ENCODE results near the gene TMEM11. TPM values are rescaled to one million over a fixed set of nuclear protein-coding genes. Genes with fewer than 3 reads are reported as not detected.

Gene TMEM11
- polyA plus RNA-seq, 3 donors: 25.7 to 68.1 (median 59.5) TPM

DNA sequence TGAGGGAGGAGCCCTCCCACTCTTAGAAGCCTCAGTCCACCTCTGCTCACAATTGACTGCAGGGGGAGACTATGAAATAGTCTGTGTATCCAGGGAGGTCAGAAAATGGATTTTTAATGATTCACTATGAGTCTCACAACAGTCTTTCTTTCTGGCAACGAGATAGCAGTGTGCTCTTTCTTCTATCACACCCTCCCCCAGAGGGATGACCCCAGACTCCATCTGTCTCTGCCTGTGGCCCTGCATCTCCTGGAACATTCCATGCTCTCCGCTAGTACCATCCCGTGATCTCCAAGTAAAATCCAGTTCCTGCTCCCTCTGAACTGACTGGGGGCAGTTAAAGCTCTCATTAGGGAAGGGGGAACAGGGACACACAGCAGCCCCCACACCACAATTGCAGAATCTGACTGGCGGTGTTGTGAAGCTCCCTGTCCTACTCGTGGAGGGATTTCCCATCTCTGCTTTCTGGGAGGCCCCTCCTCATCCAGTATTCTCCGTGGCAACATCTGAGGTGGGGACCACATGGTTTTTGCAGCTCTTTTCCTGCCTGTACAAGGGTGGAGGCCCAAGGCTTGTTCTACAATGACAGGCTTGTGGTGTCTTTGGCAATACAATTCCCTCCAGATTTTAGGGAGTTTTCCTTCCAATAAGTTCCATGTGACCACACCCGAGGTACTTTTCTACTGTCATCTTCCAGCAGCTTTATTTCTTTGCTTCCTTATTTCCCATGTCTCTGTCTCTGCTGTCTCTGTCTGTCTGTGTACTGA, 19.8 kb upstream of the TMEM11 start:
- Histone ChIP-seq H3K9me3 (replicated peaks in 1 of 2; ENCODE audit: control insufficient read depth in 1 of 2, insufficient read depth in 1 of 2, low read length in 2 of 2) (peaks cover 14 to 18% of the 10 kb centered on the region in 2 donors), H4K20me1 (ENCODE audit: insufficient read depth, low read length) (no peaks in the 10 kb centered on the region), H2AFZ (ENCODE audit: insufficient read depth, low read depth, low read length, poor library complexity, severe bottlenecking) (no peak overlapping the region), H3K4me3 (replicated peaks in 1 of 3; ENCODE audit: low read depth in 2 of 3, low read length in 3 of 3) (no peak overlapping the region), H3K79me2 (ENCODE audit: insufficient read depth, low read length) (no peaks in the 10 kb centered on the region), H3K27me3 (ENCODE audit: control insufficient read depth in 2 of 2, insufficient read depth in 2 of 2, low read length in 2 of 2) (no peaks in the 10 kb centered on the region), H3K4me2 (replicated peaks; ENCODE audit: extremely low read depth, low read length, poor library complexity, severe bottlenecking) (no peak overlapping the region), H3K36me3 (replicated peaks in 1 of 2; ENCODE audit: control insufficient read depth in 1 of 2, insufficient read depth in 2 of 2, low read length in 2 of 2) (no peaks in the 10 kb centered on the region), H3K27ac (ENCODE audit: low read depth in 1 of 2, low read length in 2 of 2) (no peak overlapping the region), H3K9ac (ENCODE audit: insufficient read depth, low read length, poor library complexity, severe bottlenecking) (no peak overlapping the region), H3K4me1 (ENCODE audit: control insufficient read depth in 1 of 2, insufficient read depth in 2 of 2, low read length in 2 of 2) (peaks cover 4 to 9% of the 10 kb centered on the region in 2 donors)
- intact Hi-C loops (cut with micrococcal nuclease): no loop called here
- Mint-ChIP-seq H3K36me3 (peaks cover 2 to 8% of the 10 kb centered on the region in 2 donors), H3K9me3 (peaks cover 12 to 27% (median 15%) of the 10 kb centered on the region in 7 donors), H3K27me3 (ENCODE audit: low read depth in 3 of 3) (peaks cover 0 to 7% (median 6%) of the 10 kb centered on the region in 3 donors), H3K27ac (peak overlapping the region in 1 of 7 donors; percentile 29), H3K4me3 (no peak overlapping the region), H3K4me1 (peaks cover 16% of the 10 kb centered on the region)
- DNase-seq: no peak
- 77% methylated on average over 6 of the region's 7 CpGs for WGBS (ENCODE audit: insufficient coverage)
- no peak for TF ChIP-seq CTCF (IDR thresholded peaks at IDR 0.05)

DNA sequence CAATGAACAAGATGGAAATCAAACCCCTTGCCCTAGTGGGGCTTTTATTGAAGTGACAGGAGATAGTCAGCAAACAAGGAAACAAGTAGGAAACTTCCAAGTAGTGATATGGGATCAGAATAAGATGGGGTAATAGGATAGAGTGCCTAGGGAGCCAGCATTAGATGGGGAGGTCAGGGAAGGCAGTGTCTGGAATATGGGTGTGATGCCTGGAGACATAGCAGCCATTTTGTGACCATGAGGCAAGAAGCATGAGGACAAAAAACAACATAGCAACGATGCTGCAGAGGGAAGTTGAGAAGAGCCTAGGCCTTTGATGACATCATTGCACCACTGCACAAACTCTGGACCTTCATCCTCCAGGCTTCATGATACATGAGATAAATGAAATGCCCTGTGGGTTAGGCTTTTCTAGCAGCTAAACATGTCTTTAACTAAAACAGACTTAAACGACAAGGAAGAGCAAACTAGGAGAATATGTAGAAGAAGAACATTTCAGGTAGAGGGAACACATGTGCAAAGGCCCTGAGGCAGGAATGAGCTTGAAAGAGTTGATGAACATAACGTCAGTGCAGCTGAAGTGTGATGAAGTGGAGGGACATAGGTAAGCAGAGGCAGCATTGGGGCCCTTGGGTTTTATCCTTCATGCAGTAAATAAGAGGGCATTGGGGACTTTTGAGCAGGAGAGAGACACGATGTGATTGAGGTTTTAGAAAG, 18.2 kb upstream of the TMEM11 start:
- H3K36me3 Mint-ChIP-seq: peaks cover 2 to 8% of the 10 kb centered on the region in 2 donors

More for the DNA sequence above, 18.2 kb upstream of the TMEM11 start:
- Histone ChIP-seq H3K4me2 (replicated peaks; ENCODE audit: extremely low read depth, low read length, poor library complexity, severe bottlenecking) (no peak overlapping the region), H3K27ac (ENCODE audit: low read depth in 1 of 2, low read length in 2 of 2) (no peak overlapping the region), H4K20me1 (ENCODE audit: insufficient read depth, low read length) (no peaks in the 10 kb centered on the region), H3K4me3 (replicated peaks in 1 of 3; ENCODE audit: low read depth in 2 of 3, low read length in 3 of 3) (no peak overlapping the region), H3K9me3 (replicated peaks in 1 of 2; ENCODE audit: control insufficient read depth in 1 of 2, insufficient read depth in 1 of 2, low read length in 2 of 2) (peaks cover 14 to 18% of the 10 kb centered on the region in 2 donors), H3K79me2 (ENCODE audit: insufficient read depth, low read length) (no peaks in the 10 kb centered on the region), H3K4me1 (ENCODE audit: control insufficient read depth in 1 of 2, insufficient read depth in 2 of 2, low read length in 2 of 2) (peaks cover 4 to 9% of the 10 kb centered on the region in 2 donors), H2AFZ (ENCODE audit: insufficient read depth, low read depth, low read length, poor library complexity, severe bottlenecking) (no peak overlapping the region), H3K36me3 (replicated peaks in 1 of 2; ENCODE audit: control insufficient read depth in 1 of 2, insufficient read depth in 2 of 2, low read length in 2 of 2) (no peaks in the 10 kb centered on the region), H3K9ac (ENCODE audit: insufficient read depth, low read length, poor library complexity, severe bottlenecking) (no peak overlapping the region), H3K27me3 (ENCODE audit: control insufficient read depth in 2 of 2, insufficient read depth in 2 of 2, low read length in 2 of 2) (no peaks in the 10 kb centered on the region)
- Mint-ChIP-seq H3K4me3 (no peak overlapping the region), H3K27ac (no peak overlapping the region), H3K9me3 (peaks cover 12 to 27% (median 15%) of the 10 kb centered on the region in 7 donors), H3K27me3 (ENCODE audit: low read depth in 3 of 3) (peaks cover 0 to 7% (median 6%) of the 10 kb centered on the region in 3 donors), H3K4me1 (peaks cover 16% of the 10 kb centered on the region)
- no peak for TF ChIP-seq CTCF (IDR thresholded peaks at IDR 0.05)
- 100% methylated on average over 3 of the region's 4 CpGs for WGBS (ENCODE audit: insufficient coverage)
- intact Hi-C loops (cut with micrococcal nuclease): no loop called here
- DNase-seq: no peak

Measured in CD14-positive monocyte (primary cell).